NB4 (cell line): ENCODE results near the gene FGF2.

Source experiments
- POLR2A ChIP-seq: IDR thresholded peaks from 2 replicates; pipeline ENCODE4 v1.6.1; 2011; ENCODE audit warnings: mild to moderate bottlenecking; ENCODE audit not compliant: insufficient read length; ENCODE audit errors: extremely low read depth
- TF ChIP-seq, protein P1 (sequence below): IDR thresholded peaks from one replicate; pipeline ENCODE4 v1.5.1; 2012; ENCODE audit warnings: low read depth, low read length

DNA sequence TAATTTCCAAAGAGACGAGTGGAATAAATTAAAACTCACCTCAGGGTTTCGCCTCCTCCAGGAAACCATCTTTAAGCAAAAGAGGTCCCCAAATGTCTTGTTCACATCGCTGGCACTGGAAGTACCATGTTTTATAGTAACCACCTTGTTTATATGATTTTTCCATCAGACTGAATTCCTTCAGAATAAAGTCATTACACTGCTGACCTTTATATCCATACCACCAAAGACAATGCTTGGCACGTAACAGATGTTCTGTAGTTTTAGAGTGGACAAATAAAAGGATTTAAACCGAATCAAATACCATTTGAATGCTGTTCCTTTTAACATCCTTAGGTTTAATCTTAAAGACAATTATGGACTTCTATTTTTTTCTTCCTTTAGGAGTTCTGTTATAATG lies 91.1 kb downstream of the FGF2 start:
- TF ChIP-seq, protein P1, sequence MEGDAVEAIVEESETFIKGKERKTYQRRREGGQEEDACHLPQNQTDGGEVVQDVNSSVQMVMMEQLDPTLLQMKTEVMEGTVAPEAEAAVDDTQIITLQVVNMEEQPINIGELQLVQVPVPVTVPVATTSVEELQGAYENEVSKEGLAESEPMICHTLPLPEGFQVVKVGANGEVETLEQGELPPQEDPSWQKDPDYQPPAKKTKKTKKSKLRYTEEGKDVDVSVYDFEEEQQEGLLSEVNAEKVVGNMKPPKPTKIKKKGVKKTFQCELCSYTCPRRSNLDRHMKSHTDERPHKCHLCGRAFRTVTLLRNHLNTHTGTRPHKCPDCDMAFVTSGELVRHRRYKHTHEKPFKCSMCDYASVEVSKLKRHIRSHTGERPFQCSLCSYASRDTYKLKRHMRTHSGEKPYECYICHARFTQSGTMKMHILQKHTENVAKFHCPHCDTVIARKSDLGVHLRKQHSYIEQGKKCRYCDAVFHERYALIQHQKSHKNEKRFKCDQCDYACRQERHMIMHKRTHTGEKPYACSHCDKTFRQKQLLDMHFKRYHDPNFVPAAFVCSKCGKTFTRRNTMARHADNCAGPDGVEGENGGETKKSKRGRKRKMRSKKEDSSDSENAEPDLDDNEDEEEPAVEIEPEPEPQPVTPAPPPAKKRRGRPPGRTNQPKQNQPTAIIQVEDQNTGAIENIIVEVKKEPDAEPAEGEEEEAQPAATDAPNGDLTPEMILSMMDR, result no peak
- TF ChIP-seq POLR2A, result no peak
